Upper lobe of left lung (tissue), 6 donors: ENCODE results near the gene ACOXL. TPM values are rescaled to one million over a fixed set of nuclear protein-coding genes. Genes with fewer than 3 reads are reported as not detected.
A peak's percentile ranks its signal among the peaks of the same experiment; 100 is the strongest.

Source experiments
- ATAC-seq, 2 donors: fragments of 200-7000 bp; cut with Tn5 transposase; one replicate each; pipeline ENCODE4 v1.9.1; 2022; ENCODE audit warnings: mild to moderate bottlenecking in 2 of 2, moderate library complexity in 2 of 2; ENCODE audit not compliant: low FRiP score in 2 of 2
- DNase-seq, 2 donors: peaks; one replicate each; pipeline ENCODE4 v3.0.0-alpha.2; 2019 to 2020
- H3K27ac ChIP-seq, 4 donors: fragments of 200-600 bp; sonication (generic); one replicate each; pipeline ENCODE4 v1.5.1; 2016 to 2019
- H3K27me3 ChIP-seq, 4 donors: fragments of 200-600 bp; sonication (generic); one replicate each; pipeline ENCODE4 v1.5.1; 2017 to 2019
- H3K36me3 ChIP-seq, 4 donors: fragments of 200-600 bp; sonication (generic); one replicate each; pipeline ENCODE4 v1.5.1; 2016 to 2019
- H3K4me1 ChIP-seq, 4 donors: fragments of 200-600 bp; sonication (generic); one replicate each; pipeline ENCODE4 v1.5.1; 2018 to 2019
- H3K4me3 ChIP-seq, 4 donors: fragments of 200-600 bp; sonication (generic); one replicate each; pipeline ENCODE4 v1.5.1; 2017 to 2019; ENCODE audit warnings: mild to moderate bottlenecking in 2 of 4, moderate library complexity in 1 of 4
- H3K9me3 ChIP-seq, 4 donors: fragments of 200-600 bp; sonication (generic); one replicate each; pipeline ENCODE4 v1.5.1; 2018 to 2019
- EP300 ChIP-seq, 4 donors: sonication (generic); formaldehyde crosslinking; IDR thresholded peaks; one replicate each; pipeline ENCODE4 v1.5.1; 2017; ENCODE audit warnings: antibody characterized with exemption in 4 of 4, control low read depth in 2 of 4
- POLR2A ChIP-seq, 4 donors: fragments of 450-650 bp; IDR thresholded peaks; one replicate each; pipeline ENCODE4 v1.5.1; 2016 to 2017; ENCODE audit warnings: antibody characterized with exemption in 4 of 4, mild to moderate bottlenecking in 2 of 4
- POLR2AphosphoS5 ChIP-seq, 2 donors: sonication (generic); formaldehyde crosslinking; IDR thresholded peaks; one replicate each; pipeline ENCODE4 v1.5.1; 2017; ENCODE audit warnings: antibody characterized with exemption in 2 of 2
- WGBS, 2 donors: methylation state at CpG; one replicate each; pipeline ENCODE4 v1.1.5; 2017 to 2018; 5-methylcytosine and 5-hydroxymethylcytosine counted together
- total RNA-seq, 6 donors: library from RNA; depleted of rRNA in 4 of 6; stranded (reverse); fragments of >200 nt in 4 of 6; gene quantifications; one replicate each; pipeline versions ENCODE4 v1.1.0 to v1.2.1, GENCODE V29; 2016 to 2021
- TF ChIP-seq, protein P1 (sequence below), 6 experiments: fragments of 450-650 bp in 4 of 6; fragments of 200-600 bp in 2 of 6; sonication (generic) in 2 of 6; IDR thresholded peaks; one replicate each; pipeline ENCODE4 v1.5.1; 2016 to 2019; ENCODE audit warnings: antibody characterized with exemption in 6 of 6
- donor health status: DM: no; HTN: no; CAD: no; lungs with moderate emphysema.
- donor health status: DM: no; HTN: yes; CAD: no; lungs with severe emphysema.

Gene ACOXL
- total RNA-seq, 6 donors from 2014 or later = 30.2 to 128 (median 38.0) TPM

DNA sequence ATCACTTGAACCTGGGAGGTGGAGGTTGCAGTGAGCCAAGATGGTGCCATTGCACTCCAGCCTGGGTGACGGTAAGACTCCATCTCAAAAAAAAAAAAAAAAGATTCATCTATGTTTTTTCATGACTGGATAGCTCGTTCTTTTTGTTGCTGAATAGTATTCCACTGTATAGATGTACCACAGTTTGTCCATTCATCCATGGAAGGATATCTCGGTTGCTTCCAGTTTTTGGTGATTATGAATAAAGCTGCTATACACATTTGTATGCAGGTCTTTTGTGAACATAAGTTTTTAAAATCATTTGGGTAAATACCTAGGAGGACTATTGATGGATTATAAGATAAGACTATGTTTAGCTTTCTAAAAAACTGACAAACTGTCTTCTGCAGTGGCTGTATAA, 90.8 kb downstream of the ACOXL start:
- H3K9me3 ChIP-seq = no peaks in the 10 kb centered on the region
- DNase-seq (no peak), ATAC-seq (no peak)
- no peaks in the 10 kb centered on the region for H3K36me3 ChIP-seq
- H3K27ac ChIP-seq = no peak overlapping the region
- TF ChIP-seq POLR2A (IDR thresholded peaks at IDR 0.05) (no peak), POLR2AphosphoS5 (IDR thresholded peaks at IDR 0.05) (no peak), EP300 (IDR thresholded peaks at IDR 0.05) (no peak)
- TF ChIP-seq, protein P1, sequence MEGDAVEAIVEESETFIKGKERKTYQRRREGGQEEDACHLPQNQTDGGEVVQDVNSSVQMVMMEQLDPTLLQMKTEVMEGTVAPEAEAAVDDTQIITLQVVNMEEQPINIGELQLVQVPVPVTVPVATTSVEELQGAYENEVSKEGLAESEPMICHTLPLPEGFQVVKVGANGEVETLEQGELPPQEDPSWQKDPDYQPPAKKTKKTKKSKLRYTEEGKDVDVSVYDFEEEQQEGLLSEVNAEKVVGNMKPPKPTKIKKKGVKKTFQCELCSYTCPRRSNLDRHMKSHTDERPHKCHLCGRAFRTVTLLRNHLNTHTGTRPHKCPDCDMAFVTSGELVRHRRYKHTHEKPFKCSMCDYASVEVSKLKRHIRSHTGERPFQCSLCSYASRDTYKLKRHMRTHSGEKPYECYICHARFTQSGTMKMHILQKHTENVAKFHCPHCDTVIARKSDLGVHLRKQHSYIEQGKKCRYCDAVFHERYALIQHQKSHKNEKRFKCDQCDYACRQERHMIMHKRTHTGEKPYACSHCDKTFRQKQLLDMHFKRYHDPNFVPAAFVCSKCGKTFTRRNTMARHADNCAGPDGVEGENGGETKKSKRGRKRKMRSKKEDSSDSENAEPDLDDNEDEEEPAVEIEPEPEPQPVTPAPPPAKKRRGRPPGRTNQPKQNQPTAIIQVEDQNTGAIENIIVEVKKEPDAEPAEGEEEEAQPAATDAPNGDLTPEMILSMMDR (IDR thresholded peaks at IDR 0.05) = no peak
- no peaks in the 10 kb centered on the region for H3K4me1 ChIP-seq
- WGBS, 2 donors = 90 to 94% methylated on average over 3 of the region's 3 CpGs
- H3K4me3 ChIP-seq = no peak overlapping the region
- H3K27me3 ChIP-seq = no peaks in the 10 kb centered on the region

DNA sequence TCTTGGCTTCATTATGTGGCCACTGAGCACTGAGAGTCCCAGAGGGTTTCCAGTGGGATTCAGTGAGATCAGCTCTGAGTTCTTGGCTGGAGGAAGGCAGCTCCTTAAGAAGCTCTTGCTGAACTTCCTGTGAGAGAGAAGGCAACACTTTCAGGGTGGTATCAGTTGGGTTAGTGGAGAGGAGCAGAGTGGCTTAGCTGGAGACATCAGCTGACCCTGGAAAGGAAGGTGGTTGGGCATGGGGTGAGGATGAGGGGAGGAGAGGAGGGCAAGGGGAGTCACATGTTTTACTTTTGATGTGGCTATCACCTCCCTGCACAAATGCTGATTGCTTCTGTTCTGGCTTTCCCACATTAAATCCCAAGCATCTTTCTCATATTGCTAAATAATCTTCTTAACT, 95.1 kb downstream of the ACOXL start:
- no peak for ATAC-seq
- no peaks in the 10 kb centered on the region for H3K36me3 ChIP-seq
- H3K4me3 ChIP-seq = no peak overlapping the region
- H3K9me3 ChIP-seq = no peaks in the 10 kb centered on the region
- TF ChIP-seq POLR2AphosphoS5 (IDR thresholded peaks at IDR 0.05) (no peak), EP300 (IDR thresholded peaks at IDR 0.05) (no peak), POLR2A (IDR thresholded peaks at IDR 0.05) (no peak)
- TF ChIP-seq, protein P1 (IDR thresholded peaks at IDR 0.05) = no peak
- H3K4me1 ChIP-seq = peaks cover 0 to 5% (median 2%) of the 10 kb centered on the region in 4 donors
- no peaks in the 10 kb centered on the region for H3K27me3 ChIP-seq
- H3K27ac ChIP-seq = no peak overlapping the region
- no peak for DNase-seq

DNA sequence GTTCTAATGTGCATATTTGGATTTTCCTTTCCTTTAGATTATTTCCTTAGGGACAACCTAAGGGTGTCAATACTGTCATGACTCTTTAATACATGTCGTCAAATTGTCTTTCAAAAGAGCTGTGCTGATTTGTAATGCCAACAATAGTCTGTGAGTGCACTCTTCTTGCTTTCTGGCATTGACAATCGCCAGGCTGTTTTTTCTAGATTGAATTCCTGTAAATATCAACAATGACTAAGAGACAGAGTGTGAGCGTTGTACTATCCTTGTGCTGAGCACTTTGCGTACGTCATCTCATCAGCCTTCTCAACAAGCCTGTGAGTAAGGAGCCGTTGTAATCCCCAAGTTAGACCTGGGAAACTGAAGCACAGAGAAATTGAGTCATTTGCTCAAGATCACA, 96.0 kb downstream of the ACOXL start:
- Histone ChIP-seq H3K9me3 (no peaks in the 10 kb centered on the region), H3K36me3 (no peaks in the 10 kb centered on the region), H3K4me3 (no peak overlapping the region), H3K4me1 (peaks cover 0 to 5% (median 2%) of the 10 kb centered on the region in 4 donors), H3K27me3 (no peaks in the 10 kb centered on the region), H3K27ac (no peak overlapping the region)
- no peak for ATAC-seq
- TF ChIP-seq POLR2AphosphoS5 (IDR thresholded peaks at IDR 0.05) (no peak), EP300 (IDR thresholded peaks at IDR 0.05) (no peak), POLR2A (IDR thresholded peaks at IDR 0.05) (no peak)
- TF ChIP-seq, protein P1 (IDR thresholded peaks at IDR 0.05) = no peak
- no peak for DNase-seq
- WGBS, 2 donors = 85 to 89% methylated on average over 6 of the region's 6 CpGs

GRCh38 chr2:110829413-110830146, 97.2 kb downstream of the ACOXL start:
- TF ChIP-seq EP300 (IDR thresholded peaks at IDR 0.05) (no peak), POLR2AphosphoS5 (IDR thresholded peaks at IDR 0.05) (no peak), POLR2A (IDR thresholded peaks at IDR 0.05) (no peak)
- TF ChIP-seq, protein P1 (IDR thresholded peaks at IDR 0.05) = no peak
- ATAC-seq (peak in 1 of 2 donors; percentile 45), DNase-seq (no peak)
- WGBS, 2 donors = 56 to 67% methylated on average over 6 of the region's 6 CpGs
- Histone ChIP-seq H3K4me3 (no peak overlapping the region), H3K9me3 (no peaks in the 10 kb centered on the region), H3K4me1 (peaks cover 0 to 5% (median 2%) of the 10 kb centered on the region in 4 donors), H3K27me3 (no peaks in the 10 kb centered on the region), H3K36me3 (no peaks in the 10 kb centered on the region), H3K27ac (peak overlapping the region in 1 of 4 donors; percentile 4)

GRCh38 chr2:110832740-110833139, 100.4 kb downstream of the ACOXL start:
- ATAC-seq (no peak), DNase-seq (no peak)
- Histone ChIP-seq H3K27me3 (no peaks in the 10 kb centered on the region), H3K36me3 (no peaks in the 10 kb centered on the region), H3K9me3 (no peaks in the 10 kb centered on the region), H3K4me3 (no peak overlapping the region), H3K4me1 (peaks cover 0 to 5% (median 2%) of the 10 kb centered on the region in 4 donors), H3K27ac (no peak overlapping the region)
- TF ChIP-seq POLR2AphosphoS5 (IDR thresholded peaks at IDR 0.05) (no peak), POLR2A (IDR thresholded peaks at IDR 0.05) (no peak), EP300 (IDR thresholded peaks at IDR 0.05) (no peak)
- TF ChIP-seq, protein P1 (IDR thresholded peaks at IDR 0.05) = no peak
- 71 to 86% methylated on average over 1 of the region's 1 CpG for WGBS, 2 donors
